ENCODE data around the gene MAST4. TPM values are rescaled to one million over a fixed set of nuclear protein-coding genes. Genes with fewer than 3 reads are reported as not detected.

MAST4 gene
- total RNA-seq, 1 donor from 2014 or later = 114 TPM

- DNase-seq (ENCODE audit: low spot score) = no peak
Measured at GRCh38 chr5:66841264-66841663, 245.1 kb downstream of the MAST4 start.

- no peak for DNase-seq (ENCODE audit: low spot score)
Measured at GRCh38 chr5:66842540-66842939, 246.3 kb downstream of the MAST4 start.

GRCh38 chr5:66843065-66843464 lies 246.9 kb downstream of the MAST4 start:
- no peak for DNase-seq (ENCODE audit: low spot score)

GRCh38 chr5:66848749-66849641 lies 252.8 kb downstream of the MAST4 start:
- no peak for DNase-seq (ENCODE audit: low spot score)

GRCh38 chr5:66849803-66850202 lies 253.6 kb downstream of the MAST4 start:
- DNase-seq (ENCODE audit: low spot score) = no peak

DNA sequence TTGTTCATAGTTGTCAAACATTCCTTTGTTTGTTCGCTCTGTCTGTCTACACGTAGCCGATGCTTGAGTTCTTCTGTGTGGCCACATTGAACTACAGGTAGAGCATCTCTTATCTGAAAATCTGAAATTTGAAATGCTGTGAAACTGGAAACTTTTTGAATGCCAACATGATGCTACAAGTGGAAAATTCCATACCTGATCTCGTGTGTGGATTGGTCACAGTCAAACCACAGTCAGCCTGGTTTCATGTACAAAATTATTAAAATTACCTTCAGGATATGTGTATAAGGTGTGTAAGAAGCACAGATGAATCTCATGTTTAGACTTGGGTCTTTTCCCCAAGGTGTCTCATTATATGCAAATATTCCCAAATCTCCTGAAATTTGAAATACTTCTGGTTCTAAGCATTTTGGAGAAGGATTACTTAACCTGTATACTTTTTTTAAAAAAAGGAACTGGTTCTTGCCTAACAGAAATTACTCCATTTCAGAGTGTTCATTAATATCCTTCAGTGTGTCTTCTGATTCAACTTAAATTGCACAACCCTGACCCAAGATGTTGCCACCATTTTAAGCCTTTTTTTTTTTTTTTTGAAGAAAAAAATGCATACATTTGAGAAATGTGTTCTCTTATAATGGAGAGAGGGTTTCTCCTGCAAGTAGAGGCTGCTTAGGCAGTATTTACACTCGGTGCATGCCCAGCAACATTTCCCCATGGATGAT lies 254.3 kb downstream of the MAST4 start:
- no peak for DNase-seq (ENCODE audit: low spot score)

DNA sequence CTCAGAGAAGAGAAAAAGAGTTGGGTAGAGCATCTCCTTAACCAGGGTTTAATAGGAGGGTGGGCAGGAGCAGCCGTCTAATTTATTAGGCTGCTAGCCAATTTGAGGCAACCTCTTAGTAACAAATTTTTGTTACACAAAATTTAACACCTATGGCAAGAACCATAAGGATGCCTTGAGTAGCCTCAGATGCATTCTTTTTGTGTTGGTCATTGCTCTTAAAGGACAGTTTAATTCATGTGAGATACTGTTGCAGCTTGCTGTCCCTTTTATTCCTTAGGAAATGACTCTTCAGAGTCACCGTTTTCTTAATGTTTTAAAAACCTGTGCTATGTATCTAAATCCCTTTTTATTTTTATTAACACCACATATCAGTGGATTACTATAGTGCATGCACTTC lies 255.1 kb downstream of the MAST4 start:
- no peak for DNase-seq (ENCODE audit: low spot score)

DNA sequence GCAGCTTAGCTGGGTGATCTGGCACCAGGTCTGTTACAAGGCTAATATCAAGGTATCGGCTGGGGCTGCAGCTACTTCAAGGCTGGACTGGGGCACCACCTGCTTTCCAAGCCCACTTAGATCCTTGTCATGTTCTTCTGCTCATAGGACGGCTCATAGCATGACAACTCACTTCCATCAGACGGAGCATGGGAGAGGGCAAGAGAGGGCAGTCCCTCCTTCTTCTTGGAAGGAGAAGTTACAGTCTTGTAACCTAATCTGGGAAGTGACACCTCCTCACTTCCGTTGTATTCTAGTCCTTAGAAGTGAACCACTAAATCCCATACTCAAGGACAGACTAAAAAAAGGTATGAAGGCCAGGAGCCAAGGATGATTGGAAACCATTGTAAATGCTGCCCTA lies 258.2 kb downstream of the MAST4 start:
- DNase-seq (ENCODE audit: low spot score) = no peak

GRCh38 chr5:66856041-66856805 lies 260.0 kb downstream of the MAST4 start:
- DNase-seq (ENCODE audit: low spot score) = no peak

- no peak for DNase-seq (ENCODE audit: low spot score)
Measured at GRCh38 chr5:66859526-66859925, 263.3 kb downstream of the MAST4 start.

GRCh38 chr5:66860199-66860975 lies 264.2 kb downstream of the MAST4 start:
- no peak for DNase-seq (ENCODE audit: low spot score)

- no peak for DNase-seq (ENCODE audit: low spot score)
Measured at GRCh38 chr5:66861402-66861801, 265.2 kb downstream of the MAST4 start.

DNA sequence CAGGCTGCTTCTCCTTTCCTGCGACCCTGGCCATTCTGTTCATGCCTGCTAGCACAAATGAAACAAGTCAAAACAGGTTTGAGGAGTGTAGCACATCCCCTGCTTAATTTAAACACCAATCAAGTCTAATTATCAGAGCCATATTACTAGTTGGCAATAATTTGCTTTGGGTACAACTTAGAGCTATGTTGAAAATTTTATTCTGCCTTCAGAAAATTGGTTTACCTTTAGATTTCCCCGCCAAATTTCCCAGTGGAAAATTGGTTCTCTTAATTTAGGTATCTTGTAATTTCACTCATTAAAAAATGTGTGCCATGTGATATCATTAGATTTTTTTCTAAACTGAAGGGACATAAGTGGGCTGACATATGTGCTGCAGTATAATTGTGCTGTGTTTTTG lies 265.8 kb downstream of the MAST4 start:
- DNase-seq (ENCODE audit: low spot score) = no peak

DNA sequence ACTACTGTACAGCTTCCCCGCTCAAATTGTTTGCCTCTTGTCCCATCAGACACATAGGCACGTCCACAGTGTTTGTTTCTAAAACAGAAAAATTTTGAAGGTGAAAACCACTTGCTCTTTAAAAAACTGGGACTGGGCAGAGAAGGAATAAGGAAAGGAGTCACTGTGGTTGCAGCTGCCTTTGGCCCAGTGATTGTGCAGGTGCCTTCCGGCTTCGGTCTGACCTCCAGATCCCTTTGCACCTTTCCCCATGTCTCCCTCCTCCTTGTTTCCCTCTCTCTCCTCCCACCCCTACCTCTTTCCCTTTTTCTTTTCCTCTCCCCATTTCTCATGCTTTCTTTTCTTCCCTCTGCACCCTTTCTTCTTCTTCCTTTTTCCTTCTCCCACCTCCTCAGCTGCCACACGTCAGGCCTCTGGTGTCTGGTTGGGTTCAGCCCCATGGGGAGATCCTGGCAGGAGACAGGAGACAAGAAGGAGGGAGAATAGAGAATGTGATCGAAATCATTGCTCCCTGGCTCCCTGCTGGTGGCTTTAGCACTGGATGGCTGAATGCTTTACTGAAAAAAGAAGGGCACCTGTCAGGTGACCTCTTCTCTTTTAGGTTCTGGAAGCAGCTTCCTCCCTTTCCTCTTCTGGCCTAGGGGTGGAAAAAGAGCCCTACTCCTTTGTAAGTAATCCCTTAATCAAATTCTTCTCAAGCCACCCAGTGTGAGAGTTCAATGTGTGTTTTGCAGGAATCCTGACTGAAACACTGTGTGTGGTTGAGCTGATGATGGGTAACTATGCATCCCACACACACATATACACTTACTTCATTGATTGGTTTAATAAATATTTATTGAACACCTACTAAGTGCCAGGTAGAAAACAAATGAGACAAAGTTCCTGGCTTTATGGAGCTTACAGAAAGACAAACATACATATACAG lies 267.3 kb downstream of the MAST4 start:
- no peak for DNase-seq (ENCODE audit: low spot score)

GRCh38 chr5:66864240-66864884 lies 268.2 kb downstream of the MAST4 start:
- no peak for DNase-seq (ENCODE audit: low spot score)

- no peak for DNase-seq (ENCODE audit: low spot score)
Measured at GRCh38 chr5:66867618-66868322, 271.6 kb downstream of the MAST4 start.

DNA sequence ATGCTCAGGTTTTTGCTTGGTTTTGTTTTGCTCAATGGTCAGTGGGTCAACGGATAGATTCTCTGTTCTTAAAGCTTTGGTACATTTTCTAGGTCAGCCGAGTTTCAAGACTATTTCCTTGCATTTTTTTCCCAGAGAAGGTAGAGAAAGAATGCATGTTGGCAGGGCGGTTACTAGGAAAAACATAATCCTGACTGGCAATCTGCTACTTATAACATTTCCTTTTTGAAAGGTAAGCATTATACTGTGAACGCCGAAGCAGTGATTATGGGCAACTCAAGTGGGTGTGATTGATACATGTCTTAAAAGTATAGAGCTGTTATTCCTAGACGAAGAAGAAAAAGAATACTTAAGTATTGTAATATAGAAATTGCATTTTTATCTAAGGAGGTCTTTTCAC lies 273.2 kb downstream of the MAST4 start:
- DNase-seq (ENCODE audit: low spot score) = no peak

- DNase-seq (ENCODE audit: low spot score) = no peak
Measured at GRCh38 chr5:66870708-66871107, 274.5 kb downstream of the MAST4 start.

GRCh38 chr5:66871651-66872050 lies 275.5 kb downstream of the MAST4 start:
- no peak for DNase-seq (ENCODE audit: low spot score)

All from ureter (tissue), 1 donor.